GM12892 (cell line): ENCODE results near the gene DAP3.
"Not testable (repeated sequence)": the region's sequence is repeated elsewhere in the genome, so short reads cannot be mapped to it uniquely, and the experiment has no call there.

ENCODE experiments used
- POLR2A ChIP-seq: IDR thresholded peaks from 2 replicates; pipeline ENCODE4 v1.6.1; 2011; ENCODE audit warnings: low read depth, low read length, control low read depth
- POLR2AphosphoS5 ChIP-seq: IDR thresholded peaks from 2 replicates; pipeline ENCODE4 v1.6.1; 2011; ENCODE audit warnings: low read depth, low read length, control low read depth
- TAF1 ChIP-seq: IDR thresholded peaks from 2 replicates; pipeline ENCODE4 v1.6.1; 2011; ENCODE audit warnings: low read depth, mild to moderate bottlenecking, control low read depth, low read length, borderline replicate concordance

DNA sequence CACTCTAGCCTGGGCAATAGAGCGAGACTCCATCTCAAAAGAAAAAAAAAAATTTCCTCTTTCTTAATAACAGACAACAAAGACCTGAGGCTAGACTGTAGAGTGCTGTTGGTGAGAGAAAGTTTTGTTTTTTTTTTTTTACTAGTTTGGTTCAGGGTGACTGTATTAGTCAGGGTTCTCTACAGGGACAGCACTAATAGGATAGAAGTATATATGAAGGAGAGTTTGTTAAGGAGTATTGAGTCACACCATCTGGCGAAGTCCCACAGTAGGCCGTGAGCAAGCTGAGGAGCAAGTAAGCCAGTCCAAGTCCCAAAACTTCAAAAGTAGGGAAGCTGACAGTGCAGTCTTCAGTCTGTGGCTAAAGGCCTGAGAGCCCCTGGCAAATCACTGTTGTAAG, 22.6 kb downstream of the DAP3 start:
- TF ChIP-seq POLR2A, POLR2AphosphoS5, TAF1: not testable (repeated sequence)
